OCI-LY1 (cell line): ENCODE results near the gene OR5H2.

ENCODE experiments used
- EZH2 ChIP-seq: fragments of 200-600 bp; sonication (generic), shearing (Covaris generic); IDR thresholded peaks from 2 replicates; pipeline ENCODE4 v1.8.0; 2017; ENCODE audit warnings: borderline replicate concordance, mixed run types, mild to moderate bottlenecking, antibody characterized with exemption, low read length, moderate library complexity, mixed read lengths
- TF ChIP-seq, protein P1 (sequence below): fragments of 200-600 bp; sonication (generic), shearing (Covaris generic); IDR thresholded peaks from 2 replicates; pipeline ENCODE4 v1.5.1; 2017; ENCODE audit warnings: mild to moderate bottlenecking, antibody characterized with exemption, low read length, moderate library complexity, mixed read lengths

DNA sequence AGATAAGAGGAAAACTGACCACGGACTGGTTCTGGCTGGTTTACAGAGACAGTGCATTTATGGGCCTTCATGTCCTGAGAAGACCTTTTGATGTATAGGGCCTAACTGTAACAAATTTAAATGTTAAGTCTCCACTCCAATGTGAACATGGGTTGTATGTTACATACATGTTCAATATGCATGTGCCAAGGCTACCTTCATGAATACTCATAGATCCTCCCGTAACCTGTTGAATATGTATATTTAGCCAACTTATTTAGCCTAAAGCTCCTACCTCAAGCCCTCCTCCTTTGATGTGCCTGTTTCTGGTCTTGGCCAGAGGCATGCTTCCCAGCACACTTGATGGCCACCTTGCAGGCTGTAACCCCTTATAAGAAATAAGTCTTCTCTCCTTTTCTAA, at the start of gene OR5H2:
- TF ChIP-seq, protein P1, sequence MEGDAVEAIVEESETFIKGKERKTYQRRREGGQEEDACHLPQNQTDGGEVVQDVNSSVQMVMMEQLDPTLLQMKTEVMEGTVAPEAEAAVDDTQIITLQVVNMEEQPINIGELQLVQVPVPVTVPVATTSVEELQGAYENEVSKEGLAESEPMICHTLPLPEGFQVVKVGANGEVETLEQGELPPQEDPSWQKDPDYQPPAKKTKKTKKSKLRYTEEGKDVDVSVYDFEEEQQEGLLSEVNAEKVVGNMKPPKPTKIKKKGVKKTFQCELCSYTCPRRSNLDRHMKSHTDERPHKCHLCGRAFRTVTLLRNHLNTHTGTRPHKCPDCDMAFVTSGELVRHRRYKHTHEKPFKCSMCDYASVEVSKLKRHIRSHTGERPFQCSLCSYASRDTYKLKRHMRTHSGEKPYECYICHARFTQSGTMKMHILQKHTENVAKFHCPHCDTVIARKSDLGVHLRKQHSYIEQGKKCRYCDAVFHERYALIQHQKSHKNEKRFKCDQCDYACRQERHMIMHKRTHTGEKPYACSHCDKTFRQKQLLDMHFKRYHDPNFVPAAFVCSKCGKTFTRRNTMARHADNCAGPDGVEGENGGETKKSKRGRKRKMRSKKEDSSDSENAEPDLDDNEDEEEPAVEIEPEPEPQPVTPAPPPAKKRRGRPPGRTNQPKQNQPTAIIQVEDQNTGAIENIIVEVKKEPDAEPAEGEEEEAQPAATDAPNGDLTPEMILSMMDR = no peak
- TF ChIP-seq EZH2 = no peak
